Gastroesophageal sphincter (tissue), 3 donors: ENCODE measurements around the gene TRABD2B.

ENCODE experiments used
- EP300 ChIP-seq: sonication (generic); formaldehyde crosslinking; IDR thresholded peaks from one replicate; pipeline ENCODE4 v1.6.1; 2017; ENCODE audit warnings: antibody characterized with exemption, mild to moderate bottlenecking
- POLR2AphosphoS5 ChIP-seq: sonication (generic); formaldehyde crosslinking; IDR thresholded peaks from one replicate; pipeline ENCODE4 v1.6.1; 2017; ENCODE audit warnings: antibody characterized with exemption
- TF ChIP-seq, protein P1 (sequence below), 4 experiments: fragments of 200-600 bp in 2 of 4; fragments of 450-650 bp in 2 of 4; sonication (generic) in 1 of 4; IDR thresholded peaks; one replicate each; pipeline ENCODE4 v1.5.1; 2017 to 2019; ENCODE audit warnings: antibody characterized with exemption in 4 of 4, mild to moderate bottlenecking in 2 of 4, moderate library complexity in 2 of 4

DNA sequence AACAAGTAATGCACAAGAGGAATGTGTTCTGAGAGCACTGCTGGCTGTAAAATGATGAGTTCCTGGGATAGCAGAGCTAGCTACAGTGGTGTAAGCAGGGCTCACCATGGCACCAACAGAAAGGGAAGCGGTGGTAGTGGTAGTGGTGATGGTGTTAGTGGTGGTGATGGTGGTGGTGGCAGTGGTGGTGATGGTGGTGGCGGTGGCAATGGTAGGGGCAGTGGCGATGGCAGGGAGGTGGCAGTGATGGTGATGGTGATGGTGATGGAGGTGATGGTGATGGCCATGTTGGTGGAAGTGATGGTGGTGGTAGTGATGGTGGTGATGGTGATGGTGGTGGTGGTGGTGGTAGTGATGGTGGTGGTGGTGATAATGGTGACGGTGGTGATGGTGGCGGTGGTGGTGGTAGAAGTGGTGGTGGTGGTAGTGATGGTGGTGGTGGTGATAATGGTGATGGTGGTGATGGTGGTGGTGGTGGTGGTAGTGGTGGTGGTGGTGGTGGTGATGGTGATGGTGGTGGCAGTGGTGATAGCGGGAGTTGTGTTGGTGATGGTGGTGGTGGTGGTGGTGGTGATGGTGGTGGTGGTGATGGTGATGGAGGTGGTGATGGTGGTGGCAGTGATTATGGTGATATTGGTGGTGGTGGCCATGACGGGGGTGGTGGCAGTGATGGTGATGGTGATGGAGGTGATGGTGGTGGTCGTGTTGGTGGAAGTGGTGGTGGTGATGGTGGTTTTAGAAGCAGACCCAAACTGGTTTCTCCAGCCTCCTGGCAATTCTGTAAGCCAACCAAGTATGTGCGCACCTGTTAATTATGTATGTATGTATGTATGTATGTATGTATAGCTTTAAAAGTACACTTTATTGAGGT is 254.1 kb downstream of the TRABD2B start:
- TF ChIP-seq, protein P1, sequence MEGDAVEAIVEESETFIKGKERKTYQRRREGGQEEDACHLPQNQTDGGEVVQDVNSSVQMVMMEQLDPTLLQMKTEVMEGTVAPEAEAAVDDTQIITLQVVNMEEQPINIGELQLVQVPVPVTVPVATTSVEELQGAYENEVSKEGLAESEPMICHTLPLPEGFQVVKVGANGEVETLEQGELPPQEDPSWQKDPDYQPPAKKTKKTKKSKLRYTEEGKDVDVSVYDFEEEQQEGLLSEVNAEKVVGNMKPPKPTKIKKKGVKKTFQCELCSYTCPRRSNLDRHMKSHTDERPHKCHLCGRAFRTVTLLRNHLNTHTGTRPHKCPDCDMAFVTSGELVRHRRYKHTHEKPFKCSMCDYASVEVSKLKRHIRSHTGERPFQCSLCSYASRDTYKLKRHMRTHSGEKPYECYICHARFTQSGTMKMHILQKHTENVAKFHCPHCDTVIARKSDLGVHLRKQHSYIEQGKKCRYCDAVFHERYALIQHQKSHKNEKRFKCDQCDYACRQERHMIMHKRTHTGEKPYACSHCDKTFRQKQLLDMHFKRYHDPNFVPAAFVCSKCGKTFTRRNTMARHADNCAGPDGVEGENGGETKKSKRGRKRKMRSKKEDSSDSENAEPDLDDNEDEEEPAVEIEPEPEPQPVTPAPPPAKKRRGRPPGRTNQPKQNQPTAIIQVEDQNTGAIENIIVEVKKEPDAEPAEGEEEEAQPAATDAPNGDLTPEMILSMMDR (IDR thresholded peaks at IDR 0.05) = no peak
- TF ChIP-seq EP300 (no peak), POLR2AphosphoS5 (no peak)
